ENCODE data around the gene NDFIP1.
"Not testable (repeated sequence)": the region's sequence is repeated elsewhere in the genome, so short reads cannot be mapped to it uniquely, and the experiment has no call there.

Gene NDFIP1

GRCh38 chr5:142159354-142159753 lies 50.8 kb downstream of the NDFIP1 start:
- no peak for DNase-seq

DNA sequence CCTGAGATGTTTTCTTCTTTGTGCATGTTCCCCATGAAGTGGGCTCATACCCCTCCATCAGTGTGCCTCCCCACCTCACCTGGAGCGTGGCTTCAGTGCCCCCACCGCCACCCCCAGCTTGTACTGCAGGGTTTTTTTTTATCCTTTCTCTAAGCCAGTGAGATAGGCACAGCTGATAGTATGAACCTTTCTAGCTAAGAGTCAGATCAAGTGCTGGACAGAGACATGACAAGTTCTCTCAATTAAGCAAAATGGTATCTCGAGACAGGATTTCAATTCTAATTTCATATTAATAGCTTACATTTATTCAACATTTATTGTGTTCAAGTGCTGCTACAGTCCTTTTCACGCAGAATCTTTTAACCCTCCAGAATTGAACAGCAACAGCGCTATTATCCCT lies 55.7 kb downstream of the NDFIP1 start:
- DNase-seq, result no peak

DNA sequence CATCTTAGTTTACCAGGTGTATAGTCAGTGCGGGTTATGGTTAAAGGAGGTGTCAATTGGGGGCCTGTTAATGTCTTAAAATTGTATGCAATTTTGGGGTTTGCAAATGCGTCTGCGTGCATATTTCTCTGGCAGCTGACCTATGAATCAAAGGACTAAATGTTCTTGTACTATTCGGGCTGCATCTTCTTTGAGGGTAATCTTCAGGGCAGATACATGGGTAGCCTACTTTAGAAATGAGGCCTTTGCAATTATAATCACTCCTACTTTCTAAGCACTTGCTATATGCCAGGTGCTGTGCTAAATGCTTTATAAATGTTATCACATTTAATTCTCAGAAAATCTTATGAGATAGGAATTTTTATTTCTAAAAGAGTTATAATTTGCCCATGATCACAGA lies 58.2 kb downstream of the NDFIP1 start:
- no peak for DNase-seq

DNA sequence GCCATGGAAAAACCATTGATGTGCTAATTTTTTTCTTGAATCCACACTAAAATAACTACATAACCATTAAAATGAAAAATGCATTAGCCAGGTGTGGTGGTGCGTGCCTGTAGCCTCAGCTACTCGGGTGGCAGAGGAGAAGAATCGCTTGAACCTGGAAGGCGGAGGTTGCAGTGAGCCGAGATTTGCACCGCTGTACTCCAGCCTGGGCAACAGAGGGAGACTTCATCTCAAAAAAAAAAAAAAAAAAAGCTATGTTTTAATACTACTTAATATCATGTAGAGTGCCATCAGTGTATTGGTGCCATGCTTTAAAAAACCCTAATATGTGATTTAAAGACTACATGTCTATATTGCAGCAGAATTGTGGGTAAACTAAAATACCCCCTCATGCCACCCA lies 58.9 kb downstream of the NDFIP1 start:
- no peak for DNase-seq

DNA sequence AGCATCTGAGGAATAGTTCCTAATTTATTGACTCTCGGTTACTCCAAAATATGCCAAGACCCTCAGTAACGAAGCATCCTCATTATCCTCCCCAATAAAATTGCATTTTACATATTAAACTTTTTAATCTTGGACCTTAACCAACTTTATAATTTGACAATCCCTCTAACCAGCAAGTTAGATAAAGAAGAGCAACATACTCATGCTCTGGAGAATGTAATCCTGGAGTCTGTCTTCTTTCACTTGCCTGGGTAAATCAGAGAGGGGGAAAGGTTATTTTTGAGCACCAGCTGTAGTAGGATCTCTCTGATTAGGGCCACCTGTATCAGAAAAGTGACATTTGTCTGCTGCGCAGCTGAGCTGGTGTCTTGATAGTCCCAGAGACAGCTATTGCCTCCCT lies 59.8 kb downstream of the NDFIP1 start:
- DNase-seq, result no peak

- no peak for DNase-seq
These were observed 61.8 kb downstream of the NDFIP1 start for GRCh38 chr5:142170254-142170953.

DNA sequence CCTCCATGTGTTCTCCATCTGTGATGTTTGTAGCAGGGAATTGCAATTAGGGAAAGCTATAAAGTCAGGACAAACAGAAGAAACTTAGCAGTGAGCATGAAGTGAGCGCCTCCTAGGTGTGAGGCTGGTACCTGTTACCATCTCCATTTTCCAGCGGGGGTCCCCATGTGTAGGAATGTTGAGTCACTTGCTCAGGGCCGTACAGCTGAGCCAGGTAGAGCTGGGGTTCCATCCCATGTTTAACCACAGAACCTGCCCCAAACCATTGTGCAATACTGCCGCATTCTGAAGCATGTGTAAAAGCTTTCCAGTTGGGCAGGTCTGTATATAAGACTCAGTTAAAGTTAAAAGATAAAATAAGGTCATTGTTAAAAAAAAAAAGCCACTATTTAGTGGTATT lies 62.7 kb downstream of the NDFIP1 start:
- no peak for DNase-seq

DNA sequence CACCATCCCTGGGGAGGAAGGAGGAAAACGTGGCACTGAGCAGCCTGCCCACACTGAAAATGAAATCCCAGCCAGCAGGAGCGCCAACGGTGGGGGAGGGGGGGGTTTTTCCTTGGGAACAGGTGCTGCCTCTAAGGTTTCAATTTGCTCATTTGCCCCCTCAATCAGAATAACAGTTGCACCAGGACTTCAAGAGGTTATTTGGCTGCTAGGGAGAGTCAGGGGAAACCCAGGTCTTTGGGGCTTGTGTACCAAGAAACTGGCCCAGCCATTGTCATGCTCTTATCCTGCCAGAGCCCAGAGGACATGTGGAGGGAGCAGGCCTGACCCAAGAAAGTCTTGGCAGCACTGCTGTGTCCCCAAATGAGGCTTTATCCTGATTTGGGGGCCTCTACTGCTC lies 66.5 kb downstream of the NDFIP1 start:
- no peak for DNase-seq

DNA sequence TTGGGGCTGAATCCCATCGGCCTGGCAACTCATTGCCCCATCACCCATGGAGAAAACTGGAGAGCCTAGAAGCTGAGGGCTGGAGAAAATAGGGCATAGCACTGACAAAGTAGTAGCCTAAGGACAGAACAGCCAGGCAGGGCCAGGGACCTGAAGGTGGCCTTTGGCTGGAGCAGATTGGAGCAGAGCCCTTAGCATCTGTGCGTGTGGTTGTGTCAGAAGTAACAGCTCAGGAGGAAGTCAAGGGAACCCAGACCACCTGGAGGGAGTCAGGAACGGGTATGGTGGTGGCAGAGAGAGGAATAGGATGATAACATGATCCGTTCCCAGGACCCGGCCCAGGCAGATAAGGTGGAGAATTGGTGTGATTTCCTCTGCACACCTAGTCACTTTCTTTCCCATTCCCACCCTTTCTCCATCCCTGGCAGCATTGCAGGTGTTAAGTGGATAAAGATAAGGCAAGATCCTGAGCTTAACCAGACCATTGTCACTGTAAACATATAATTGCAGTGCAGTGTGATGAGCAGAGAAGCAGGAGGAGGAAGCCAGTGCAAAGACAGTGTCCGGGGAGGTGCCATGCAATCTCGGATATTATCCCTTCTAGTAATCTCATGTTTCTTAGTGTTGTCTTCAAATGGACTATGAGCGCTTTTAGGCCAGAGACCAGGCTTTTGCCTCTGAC lies 67.0 kb downstream of the NDFIP1 start:
- DNase-seq, result no peak

DNA sequence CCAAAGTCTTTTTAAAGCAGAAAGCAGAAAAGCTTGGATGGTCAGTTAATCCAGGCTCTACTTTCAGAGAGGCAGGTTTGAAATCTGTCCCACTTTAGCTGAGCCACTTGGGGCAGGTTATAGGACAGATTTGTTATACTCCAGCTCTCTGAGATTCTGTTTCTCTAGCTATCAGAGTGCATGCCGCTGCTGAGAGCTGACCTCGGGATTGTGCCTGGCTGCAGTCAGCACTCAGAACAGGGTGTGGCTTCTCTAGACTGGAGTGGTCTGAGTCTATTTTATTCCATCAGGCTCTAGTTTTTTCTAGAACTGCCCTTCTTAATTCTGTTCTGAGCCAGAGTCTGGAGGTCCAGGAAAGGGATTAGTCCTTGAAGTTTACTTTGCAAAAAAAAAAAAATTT lies 67.7 kb downstream of the NDFIP1 start:
- DNase-seq, result no peak

DNA sequence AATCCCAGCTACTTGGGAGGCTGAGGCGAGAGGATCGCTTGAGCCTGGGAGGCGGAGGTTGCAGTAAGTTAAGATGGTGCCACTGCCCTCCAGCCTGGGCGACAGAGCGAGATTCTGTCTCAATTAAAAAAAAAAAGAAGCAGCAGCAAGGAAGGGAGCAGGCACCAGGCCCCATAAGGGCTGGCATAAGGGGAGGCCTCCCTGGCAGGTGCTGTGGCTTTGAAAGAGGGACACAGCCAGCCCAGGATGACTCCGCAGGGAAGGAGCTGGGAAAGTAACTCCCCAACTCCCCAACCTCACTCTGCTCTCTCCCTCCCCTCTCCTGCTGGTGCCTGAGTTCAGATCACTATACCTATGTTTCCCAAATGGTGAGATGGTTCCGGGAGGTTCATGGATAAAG lies 70.1 kb downstream of the NDFIP1 start:
- no peak for DNase-seq

- DNase-seq, result no peak
These were observed 71.3 kb downstream of the NDFIP1 start for GRCh38 chr5:142179776-142180387.

DNA sequence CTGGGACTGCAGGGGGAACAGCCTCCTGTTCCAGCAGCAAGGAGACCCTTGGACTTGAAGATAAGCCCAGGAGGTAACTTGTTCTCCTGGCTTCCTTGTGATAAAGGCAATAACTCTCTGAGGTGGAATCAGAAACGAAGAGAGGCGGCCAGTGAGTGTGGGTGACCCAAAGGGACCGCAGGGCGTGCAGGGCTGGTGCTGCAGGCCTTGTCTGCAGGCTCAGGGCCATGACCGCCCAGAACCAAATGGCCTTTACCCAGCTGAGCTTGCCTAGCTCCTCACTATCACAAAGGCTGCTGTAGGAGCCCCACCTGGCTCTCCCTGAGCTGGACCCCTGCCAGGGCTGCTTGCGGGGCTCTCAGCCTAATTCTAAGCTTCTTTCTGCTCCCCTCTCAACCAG lies 72.5 kb downstream of the NDFIP1 start:
- DNase-seq, result no peak

GRCh38 chr5:142181547-142182163 lies 73.1 kb downstream of the NDFIP1 start:
- DNase-seq, result no peak

GRCh38 chr5:142182840-142183239 lies 74.3 kb downstream of the NDFIP1 start:
- DNase-seq, result no peak

- no peak for DNase-seq
These were observed 75.0 kb downstream of the NDFIP1 start for GRCh38 chr5:142183561-142183960.

- no peak for DNase-seq
These were observed 76.4 kb downstream of the NDFIP1 start for GRCh38 chr5:142184988-142185387.

- no peak for DNase-seq
These were observed 77.9 kb downstream of the NDFIP1 start for GRCh38 chr5:142186514-142186856.

GRCh38 chr5:142186857-142187594 lies 78.4 kb downstream of the NDFIP1 start:
- DNase-seq, result no peak

DNA sequence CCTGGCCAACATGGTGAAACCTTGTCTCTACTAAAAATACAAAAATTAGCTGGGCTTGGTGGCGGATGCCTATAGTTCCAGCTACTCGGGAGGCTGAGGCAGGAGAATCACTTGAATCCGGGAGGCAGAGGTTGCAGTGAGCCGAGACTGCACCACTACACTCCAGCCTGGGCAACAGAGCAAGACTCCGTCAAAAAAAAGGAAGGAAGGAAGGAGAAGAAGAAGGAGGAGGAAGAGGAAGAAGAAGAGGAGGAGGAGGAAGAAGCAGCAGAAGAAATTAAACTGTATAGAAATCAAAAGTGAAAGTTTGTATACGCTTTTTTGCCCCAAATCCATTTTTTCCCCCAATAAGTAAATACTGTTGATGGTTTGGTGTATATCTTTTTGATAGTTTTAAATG lies 80.1 kb downstream of the NDFIP1 start:
- DNase-seq, result not testable (repeated sequence)

- DNase-seq, result no peak
These were observed 81.2 kb downstream of the NDFIP1 start for GRCh38 chr5:142189813-142190212.

- DNase-seq, result no peak
These were observed 83.2 kb downstream of the NDFIP1 start for GRCh38 chr5:142191776-142192175.
